HG03025 (cell line): ENCODE data around the gene ASIC4.

Experiments
- ATAC-seq: cut with Tn5 transposase; IDR thresholded peaks from one replicate; pipeline ENCODE4 v1.9.1; 2021; ENCODE audit warnings: mild to moderate bottlenecking, moderate library complexity; ENCODE audit not compliant: unreplicated experiment, low FRiP score

ASIC4 gene

DNA sequence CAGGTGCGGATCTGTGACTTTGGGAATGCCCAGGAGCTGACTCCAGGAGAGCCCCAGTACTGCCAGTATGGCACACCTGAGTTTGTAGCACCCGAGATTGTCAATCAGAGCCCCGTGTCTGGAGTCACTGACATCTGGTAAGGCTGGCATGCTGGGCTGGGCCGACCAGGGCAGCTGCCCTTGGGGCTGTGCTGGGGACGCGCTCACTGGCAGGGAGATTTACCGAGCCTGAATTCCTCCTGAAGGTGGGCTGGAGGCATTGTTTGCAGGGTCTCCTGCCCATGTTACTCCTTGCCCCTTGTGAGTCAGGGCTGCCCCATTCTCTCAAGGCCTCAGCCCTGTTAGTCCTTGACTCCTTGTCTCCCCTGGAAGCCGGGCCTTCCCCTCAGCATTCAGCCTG lies 34.3 kb upstream of the ASIC4 start:
- ATAC-seq: no peak

DNA sequence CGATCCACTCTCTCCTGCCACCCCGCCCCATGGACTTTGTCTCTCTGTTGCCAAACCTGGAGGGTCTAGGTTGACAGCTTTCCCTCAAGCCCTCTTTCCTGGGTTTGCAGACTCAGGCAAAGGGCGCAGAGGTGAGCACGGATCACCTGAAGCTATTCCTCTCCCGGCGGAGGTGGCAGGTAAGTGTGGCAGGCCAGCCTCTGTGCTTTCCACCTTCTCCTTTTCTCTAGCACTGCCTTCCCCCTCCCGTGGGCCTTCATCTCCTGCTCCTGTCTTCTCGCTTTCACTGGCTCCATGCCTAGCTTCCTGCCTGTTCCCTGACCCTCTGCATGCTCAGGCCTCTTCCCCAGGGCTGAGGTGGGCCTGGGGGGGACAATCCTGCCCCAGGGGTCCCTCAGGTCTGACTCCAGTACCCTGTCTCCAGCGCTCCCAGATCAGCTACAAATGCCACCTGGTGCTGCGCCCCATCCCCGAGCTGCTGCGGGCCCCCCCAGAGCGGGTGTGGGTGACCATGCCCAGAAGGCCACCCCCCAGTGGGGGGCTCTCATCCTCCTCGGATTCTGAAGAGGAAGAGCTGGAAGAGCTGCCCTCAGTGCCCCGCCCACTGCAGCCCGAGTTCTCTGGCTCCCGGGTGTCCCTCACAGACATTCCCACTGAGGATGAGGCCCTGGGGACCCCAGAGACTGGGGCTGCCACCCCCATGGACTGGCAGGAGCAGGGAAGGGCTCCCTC lies 31.4 kb upstream of the ASIC4 start:
- no peak for ATAC-seq

DNA sequence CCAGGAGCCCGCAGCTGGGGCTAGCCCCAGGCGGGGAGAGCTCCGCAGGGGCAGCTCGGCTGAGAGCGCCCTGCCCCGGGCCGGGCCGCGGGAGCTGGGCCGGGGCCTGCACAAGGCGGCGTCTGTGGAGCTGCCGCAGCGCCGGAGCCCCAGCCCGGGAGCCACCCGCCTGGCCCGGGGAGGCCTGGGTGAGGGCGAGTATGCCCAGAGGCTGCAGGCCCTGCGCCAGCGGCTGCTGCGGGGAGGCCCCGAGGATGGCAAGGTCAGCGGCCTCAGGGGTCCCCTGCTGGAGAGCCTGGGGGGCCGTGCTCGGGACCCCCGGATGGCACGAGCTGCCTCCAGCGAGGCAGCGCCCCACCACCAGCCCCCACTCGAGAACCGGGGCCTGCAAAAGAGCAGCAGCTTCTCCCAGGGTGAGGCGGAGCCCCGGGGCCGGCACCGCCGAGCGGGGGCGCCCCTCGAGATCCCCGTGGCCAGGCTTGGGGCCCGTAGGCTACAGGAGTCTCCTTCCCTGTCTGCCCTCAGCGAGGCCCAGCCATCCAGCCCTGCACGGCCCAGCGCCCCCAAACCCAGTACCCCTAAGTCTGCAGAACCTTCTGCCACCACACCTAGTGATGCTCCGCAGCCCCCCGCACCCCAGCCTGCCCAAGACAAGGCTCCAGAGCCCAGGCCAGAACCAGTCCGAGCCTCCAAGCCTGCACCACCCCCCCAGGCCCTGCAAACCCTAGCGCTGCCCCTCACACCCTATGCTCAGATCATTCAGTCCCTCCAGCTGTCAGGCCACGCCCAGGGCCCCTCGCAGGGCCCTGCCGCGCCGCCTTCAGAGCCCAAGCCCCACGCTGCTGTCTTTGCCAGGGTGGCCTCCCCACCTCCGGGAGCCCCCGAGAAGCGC lies 30.6 kb upstream of the ASIC4 start:
- ATAC-seq: no peak

DNA sequence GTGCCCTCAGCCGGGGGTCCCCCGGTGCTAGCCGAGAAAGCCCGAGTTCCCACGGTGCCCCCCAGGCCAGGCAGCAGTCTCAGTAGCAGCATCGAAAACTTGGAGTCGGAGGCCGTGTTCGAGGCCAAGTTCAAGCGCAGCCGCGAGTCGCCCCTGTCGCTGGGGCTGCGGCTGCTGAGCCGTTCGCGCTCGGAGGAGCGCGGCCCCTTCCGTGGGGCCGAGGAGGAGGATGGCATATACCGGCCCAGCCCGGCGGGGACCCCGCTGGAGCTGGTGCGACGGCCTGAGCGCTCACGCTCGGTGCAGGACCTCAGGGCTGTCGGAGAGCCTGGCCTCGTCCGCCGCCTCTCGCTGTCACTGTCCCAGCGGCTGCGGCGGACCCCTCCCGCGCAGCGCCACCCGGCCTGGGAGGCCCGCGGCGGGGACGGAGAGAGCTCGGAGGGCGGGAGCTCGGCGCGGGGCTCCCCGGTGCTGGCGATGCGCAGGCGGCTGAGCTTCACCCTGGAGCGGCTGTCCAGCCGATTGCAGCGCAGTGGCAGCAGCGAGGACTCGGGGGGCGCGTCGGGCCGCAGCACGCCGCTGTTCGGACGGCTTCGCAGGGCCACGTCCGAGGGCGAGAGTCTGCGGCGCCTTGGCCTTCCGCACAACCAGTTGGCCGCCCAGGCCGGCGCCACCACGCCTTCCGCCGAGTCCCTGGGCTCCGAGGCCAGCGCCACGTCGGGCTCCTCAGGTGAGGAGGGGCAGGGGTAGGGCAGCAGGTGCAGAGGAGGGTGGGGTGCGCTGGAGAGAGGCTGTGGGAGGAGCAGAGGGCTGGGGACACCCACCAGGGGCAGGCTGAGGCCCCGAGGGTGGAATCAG lies 29.7 kb upstream of the ASIC4 start:
- ATAC-seq: no peak

DNA sequence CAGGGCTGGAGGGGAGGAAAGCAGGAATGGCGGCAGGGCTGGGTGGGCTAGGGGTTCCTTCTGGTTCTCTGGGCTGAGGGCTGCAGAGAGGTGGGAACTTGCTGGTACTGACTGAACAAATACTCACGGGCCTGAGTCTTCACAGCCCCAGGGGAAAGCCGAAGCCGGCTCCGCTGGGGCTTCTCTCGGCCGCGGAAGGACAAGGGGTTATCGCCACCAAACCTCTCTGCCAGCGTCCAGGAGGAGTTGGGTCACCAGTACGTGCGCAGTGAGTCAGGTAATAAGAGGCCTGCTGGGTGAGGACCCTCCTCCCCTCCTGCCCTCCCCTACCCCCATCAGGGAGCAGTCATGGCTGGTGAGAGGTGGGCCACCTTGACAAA lies 29.1 kb upstream of the ASIC4 start:
- no peak for ATAC-seq

DNA sequence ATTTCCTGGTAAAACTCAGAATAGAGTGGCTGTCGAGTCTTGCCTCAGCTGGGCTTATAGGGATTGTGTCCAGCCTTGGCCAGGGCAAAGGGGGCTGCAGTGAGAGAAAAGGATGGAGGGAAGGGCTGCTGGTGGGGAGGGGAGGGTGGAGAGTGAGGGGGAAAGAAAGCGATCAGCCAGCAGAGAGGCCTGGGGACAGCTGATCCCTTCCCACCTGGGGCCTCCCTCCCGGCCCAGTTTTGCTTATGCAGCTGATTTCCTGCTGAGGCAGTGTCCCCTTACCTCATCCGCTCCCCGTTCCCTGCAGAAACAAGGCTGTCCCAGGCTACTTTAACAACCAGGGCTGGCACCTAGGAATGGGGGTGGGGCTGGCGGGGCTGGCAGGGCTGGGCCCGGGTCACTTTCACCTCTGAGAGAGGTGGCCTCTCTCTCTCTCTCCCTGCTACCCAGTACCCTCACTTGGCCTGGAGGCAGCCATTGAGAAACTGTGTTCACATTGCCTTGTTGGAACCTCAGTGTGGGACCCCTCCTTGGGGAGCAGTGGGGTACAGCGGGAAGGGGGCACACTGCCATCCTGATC lies 27.8 kb upstream of the ASIC4 start:
- no peak for ATAC-seq

DNA sequence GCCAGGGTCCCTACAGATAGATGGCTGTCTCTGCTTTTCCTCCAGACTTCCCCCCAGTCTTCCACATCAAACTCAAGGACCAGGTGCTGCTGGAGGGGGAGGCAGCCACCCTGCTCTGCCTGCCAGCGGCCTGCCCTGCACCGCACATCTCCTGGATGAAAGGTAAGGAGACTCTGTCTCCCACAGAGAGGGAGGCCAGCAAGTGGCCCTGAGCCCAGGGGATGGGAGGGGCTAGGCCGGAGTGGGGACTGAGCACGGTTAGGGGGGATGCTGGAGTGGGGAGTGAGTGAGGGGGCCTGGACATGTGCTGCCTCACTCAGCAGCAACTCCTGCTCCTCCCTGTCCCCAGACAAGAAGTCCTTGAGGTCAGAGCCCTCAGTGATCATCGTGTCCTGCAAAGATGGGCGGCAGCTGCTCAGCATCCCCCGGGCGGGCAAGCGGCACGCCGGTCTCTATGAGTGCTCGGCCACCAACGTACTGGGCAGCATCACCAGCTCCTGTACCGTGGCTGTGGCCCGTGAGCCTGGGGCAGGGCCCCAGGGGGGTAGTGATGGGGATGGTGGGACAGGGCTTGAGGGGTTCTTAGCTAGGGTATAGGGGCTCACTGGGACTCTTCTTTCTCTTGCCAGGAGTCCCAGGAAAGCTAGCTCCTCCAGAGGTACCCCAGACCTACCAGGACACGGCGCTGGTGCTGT lies 26.0 kb upstream of the ASIC4 start:
- ATAC-seq: no peak

DNA sequence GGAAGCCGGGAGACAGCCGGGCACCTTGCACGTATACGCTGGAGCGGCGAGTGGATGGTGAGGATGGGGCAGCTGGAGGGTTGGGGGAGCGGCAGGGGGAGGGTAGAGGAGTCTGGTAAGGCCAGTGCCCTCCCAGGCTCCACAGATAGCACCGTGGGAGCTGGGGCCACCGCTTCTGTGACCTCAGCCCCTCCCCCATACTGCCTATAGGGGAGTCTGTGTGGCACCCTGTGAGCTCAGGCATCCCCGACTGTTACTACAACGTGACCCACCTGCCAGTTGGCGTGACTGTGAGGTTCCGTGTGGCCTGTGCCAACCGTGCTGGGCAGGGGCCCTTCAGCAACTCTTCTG lies 25.5 kb upstream of the ASIC4 start:
- ATAC-seq: no peak

DNA sequence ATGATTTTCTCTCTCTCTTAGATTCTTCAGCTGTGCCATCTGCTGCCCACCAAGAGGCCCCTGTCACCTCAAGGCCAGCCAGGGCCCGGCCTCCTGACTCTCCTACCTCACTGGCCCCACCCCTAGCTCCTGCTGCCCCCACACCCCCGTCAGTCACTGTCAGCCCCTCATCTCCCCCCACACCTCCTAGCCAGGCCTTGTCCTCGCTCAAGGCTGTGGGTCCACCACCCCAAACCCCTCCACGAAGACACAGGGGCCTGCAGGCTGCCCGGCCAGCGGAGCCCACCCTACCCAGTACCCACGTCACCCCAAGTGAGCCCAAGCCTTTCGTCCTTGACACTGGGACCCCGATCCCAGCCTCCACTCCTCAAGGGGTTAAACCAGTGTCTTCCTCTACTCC lies 25.0 kb upstream of the ASIC4 start:
- ATAC-seq: no peak

DNA sequence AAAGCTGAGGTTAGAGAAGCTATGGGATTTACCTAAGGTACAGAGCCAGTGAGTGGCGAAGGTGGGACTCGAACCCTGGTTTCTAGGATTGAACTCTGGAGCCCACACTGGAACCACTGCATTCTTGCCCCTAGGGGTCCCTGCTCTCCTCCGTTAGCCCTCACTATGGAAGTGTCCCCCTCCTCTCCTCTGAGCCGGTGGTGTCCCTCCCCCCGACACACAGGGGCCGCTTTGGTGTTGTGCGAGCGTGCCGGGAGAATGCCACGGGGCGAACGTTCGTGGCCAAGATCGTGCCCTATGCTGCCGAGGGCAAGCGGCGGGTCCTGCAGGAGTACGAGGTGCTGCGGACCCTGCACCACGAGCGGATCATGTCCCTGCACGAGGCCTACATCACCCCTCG lies 24.1 kb upstream of the ASIC4 start:
- ATAC-seq: no peak

DNA sequence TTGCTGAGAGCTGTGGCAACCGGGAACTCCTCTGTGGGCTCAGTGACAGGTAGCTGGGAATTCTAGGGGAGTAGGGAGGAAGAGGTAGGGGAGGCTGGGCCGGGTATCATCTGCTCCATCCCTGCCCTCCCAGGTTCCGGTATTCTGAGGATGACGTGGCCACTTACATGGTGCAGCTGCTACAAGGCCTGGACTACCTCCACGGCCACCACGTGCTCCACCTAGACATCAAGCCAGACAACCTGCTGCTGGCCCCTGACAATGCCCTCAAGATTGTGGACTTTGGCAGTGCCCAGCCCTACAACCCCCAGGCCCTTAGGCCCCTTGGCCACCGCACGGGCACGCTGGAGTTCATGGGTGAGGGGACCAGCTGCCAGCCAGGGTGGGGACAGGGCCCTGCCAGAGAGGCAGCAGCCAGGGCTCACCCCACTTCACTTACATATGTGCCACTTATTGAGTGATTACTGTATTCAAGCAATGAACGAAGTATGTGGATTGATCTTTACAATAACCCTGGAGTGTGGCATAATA lies 23.6 kb upstream of the ASIC4 start:
- no peak for ATAC-seq

DNA sequence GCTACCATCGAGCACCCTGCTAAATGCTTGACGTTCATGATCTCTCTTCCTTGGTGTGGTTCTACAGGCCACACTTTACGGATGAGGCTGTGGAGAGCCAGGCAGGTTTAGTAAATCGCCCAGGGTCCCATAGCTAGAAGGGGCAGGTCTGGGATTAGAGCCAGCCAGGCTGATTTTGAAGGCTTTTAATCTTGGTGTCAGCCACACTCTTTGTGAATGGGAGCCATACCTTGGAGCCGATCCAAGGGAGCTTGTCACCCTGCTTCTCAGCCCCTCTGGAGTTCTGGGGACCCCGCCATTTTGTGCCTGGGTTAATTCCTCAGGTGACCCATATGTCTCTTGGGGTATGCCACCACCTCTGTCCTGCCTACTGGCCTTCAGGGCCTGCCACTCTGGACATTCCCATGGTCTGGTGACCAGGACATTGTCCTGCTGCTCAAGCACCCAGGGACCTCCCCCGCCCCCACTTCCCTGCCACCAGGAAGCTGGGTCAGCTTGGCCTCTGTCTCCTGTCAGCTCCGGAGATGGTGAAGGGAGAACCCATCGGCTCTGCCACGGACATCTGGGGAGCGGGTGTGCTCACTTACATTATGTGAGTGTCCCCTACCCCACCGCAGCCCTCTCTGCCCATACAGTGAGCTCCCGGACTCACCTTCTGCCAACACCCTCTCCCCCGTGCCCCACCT lies 22.9 kb upstream of the ASIC4 start:
- ATAC-seq: no peak

DNA sequence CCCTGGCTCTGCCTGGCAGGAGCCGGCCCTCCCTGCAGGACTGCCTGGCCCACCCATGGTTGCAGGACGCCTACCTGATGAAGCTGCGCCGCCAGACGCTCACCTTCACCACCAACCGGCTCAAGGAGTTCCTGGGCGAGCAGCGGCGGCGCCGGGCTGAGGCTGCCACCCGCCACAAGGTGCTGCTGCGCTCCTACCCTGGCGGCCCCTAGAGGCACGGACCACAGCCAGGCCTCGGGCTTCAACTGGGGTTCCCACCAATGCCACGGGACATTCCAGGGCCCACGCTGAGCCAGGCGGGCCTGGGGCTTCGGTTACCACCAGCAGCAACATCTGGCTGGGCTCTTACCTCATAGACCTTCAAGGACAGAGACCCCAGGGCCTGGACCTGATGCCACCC lies 21.7 kb upstream of the ASIC4 start:
- no peak for ATAC-seq

DNA sequence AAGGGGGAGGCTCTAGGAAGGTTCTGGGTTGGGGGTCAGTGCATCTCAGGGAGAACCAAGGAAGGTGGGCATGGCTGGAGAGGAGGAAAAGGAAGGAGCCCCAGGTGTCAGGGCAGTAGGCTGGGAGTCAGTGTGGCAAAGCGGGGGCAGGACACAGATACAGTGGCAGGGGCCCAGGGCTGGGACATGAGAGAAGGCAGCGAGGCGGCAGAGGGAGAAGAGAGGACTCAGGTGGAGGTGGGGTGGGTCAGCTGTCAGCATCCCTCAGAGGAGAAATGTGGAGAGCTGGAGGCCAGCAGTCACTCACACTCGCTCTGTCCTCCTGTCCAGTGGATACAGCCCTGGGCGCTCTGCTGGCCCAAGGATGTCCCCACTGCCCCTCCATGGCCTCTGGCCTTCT lies 21.2 kb upstream of the ASIC4 start:
- no peak for ATAC-seq

DNA sequence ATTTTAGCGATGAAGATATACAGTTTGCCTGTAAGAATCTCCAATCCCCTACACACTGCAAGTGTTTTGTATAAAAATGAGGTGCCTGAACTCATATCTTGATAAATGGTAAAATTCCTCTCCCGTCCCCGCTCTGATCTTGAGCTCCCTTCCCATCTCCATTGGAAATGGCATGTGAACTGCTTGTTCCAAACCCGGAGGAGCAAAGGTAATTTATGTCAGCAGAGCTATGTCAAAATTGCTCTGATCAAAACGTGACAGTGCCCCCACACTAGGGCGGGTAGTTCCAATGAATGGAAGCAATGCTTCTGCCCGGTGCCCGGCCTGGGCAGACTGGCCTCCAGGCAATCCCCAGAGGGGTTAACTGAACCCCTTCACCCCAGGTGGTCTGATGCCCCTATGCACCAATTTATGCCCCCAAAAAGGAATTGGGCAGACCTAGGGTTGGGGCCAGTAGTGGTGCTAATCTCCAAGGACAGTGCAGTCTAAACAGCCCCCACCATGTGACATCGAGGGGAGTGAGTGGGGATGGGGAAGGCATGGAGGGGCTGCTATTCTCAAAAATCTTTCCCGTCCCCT lies 19.2 kb upstream of the ASIC4 start:
- ATAC-seq: no peak

DNA sequence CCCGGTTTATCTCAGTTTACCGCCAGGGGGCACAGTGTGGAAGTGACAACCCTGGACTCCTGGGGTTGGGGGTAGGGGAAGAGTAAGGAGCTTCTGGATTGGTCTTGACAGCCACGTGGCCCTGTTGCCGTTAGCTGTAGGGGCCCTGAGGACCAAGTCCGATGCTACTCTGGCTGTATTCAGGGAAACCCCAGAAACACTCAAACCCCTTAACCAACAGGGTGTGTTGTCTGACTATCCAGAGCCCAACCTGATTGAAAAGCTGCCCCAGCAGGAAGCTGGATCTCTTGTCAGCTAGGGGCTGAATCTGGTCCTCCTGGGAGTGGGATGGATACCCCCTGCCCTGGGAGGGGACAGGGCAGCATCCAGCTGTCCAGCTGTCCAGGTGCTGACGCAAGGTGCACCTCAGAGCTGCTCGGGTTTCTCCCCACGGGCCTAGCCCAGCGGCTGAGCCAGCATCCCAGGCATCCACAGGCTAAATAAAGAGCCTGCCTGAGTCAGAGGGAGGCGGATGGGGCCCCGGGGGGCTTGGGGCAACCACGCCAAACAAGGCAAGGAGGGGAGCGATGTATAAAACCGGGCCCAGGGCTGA lies 18.7 kb upstream of the ASIC4 start:
- ATAC-seq: no peak

DNA sequence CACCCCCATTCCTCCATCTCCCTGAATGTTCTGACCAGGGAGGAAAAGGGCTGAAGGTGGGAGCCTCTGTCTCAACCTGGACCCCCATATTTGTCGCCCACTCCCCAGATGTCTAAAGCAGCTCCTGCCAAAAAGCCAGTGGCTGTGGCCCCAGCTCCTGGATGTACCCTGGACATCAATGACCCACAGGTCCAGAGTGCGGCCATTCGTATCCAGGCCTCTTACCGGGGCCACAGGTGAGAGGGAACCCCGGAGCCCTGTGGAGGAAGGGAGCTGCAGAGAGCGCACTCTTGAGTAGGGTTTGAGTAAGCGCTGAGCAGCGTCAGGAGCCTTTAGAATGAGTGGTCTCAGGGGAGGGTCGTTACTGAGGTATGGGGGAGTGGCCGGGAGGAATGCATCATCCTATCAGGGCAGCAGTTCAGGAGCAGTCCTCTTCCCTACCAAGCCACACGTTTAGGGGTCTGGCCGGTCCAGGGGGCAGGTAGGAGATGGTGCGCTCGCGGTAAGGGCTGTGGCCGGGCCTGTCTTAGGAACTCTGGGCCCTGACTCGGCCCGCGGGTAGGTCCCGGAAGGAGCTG lies 17.9 kb upstream of the ASIC4 start:
- ATAC-seq: no peak

DNA sequence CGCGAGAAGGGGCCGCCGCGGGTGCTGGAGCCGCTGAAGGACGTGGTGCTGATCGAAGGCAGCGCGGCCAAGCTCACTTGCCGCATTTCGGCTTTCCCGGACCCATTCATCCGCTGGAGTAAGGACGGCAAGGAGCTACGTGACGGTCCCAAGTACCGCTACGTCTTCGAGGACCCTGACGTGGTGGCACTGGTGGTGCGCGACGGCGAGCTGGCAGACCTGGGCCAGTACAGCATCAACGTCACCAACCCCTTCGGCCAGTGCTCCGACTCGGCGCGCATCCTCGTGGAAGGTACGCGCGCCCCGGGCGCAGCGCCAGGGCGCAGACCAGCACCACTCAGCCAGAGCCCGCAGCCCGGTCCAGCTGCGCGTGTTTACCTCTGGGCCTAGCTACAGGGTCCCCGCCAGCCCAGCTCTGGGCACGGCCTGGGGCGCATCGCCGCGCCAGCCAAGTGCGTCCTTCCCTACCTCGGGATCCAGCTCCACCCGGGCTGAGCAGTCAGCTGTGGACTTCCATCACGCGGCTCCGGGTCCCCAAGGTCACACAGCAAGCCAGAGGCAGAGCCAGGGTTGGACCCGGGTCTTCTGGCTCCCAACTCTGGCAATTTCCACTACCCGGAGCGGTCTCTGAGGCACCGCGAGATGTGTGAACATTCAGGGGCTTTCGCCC lies 17.3 kb upstream of the ASIC4 start:
- no peak for ATAC-seq
